SK-MEL-5 (cell line): ENCODE results near the gene INPP5A. TPM values are rescaled to one million over a fixed set of nuclear protein-coding genes. Genes with fewer than 3 reads are reported as not detected.
"Not testable (repeated sequence)": the region's sequence is repeated elsewhere in the genome, so short reads cannot be mapped to it uniquely, and the experiment has no call there.

Source experiments
- DNase-seq: peaks from one replicate; pipeline ENCODE4 v3.0.0-alpha.2; 2016; ENCODE audit warnings: low read depth, low spot score
- in situ Hi-C: cut with HindIII; loops from 2 replicates; pipeline ENCODE4 v1.10.0; 2016; ENCODE audit warnings: low sequenced_read_pairs, high pct_unique_total_duplicates, low pct_unique_long_range_greater_than_20kb
- total RNA-seq: library from RNA; depleted of rRNA; stranded (reverse); fragments of >200 nt; shearing (Covaris generic); gene quantifications from 2 replicates; pipeline ENCODE4 v1.2.3, GENCODE V29; 2014

Gene INPP5A
- total RNA-seq, 1 experiment from 2014 or later: 11.1 TPM

GRCh38 chr10:132553568-132553967, 16.0 kb downstream of the INPP5A start:
- DNase-seq, in situ Hi-C loops: not testable (repeated sequence)

GRCh38 chr10:132554053-132554990, 16.7 kb downstream of the INPP5A start:
- in situ Hi-C loops: no loop called here

GRCh38 chr10:132554991-132555647, 17.5 kb downstream of the INPP5A start:
- in situ Hi-C loops: no loop called here

More at GRCh38 chr10:132554053-132554990, 16.7 kb downstream of the INPP5A start:
- DNase-seq: no peak

GRCh38 chr10:132555648-132556575, 18.3 kb downstream of the INPP5A start:
- no peak for DNase-seq
- in situ Hi-C loops: no loop called here

More at GRCh38 chr10:132554991-132555647, 17.5 kb downstream of the INPP5A start:
- DNase-seq: no peak

GRCh38 chr10:132556994-132557441, 19.4 kb downstream of the INPP5A start:
- DNase-seq: no peak
- in situ Hi-C loops: no loop called here

- in situ Hi-C loops: no loop called here
Measured at GRCh38 chr10:132557696-132558515, 20.3 kb downstream of the INPP5A start.

GRCh38 chr10:132558516-132559413, 21.2 kb downstream of the INPP5A start:
- in situ Hi-C loops: no loop called here
- DNase-seq: no peak

More at GRCh38 chr10:132557696-132558515, 20.3 kb downstream of the INPP5A start:
- DNase-seq: no peak

- DNase-seq: no peak
- in situ Hi-C loops: no loop called here
Measured at GRCh38 chr10:132559538-132559937, 22.0 kb downstream of the INPP5A start.

GRCh38 chr10:132560241-132560731, 22.7 kb downstream of the INPP5A start:
- in situ Hi-C loops: no loop called here
- DNase-seq: no peak

GRCh38 chr10:132562177-132562915, 24.8 kb downstream of the INPP5A start:
- DNase-seq: no peak
- in situ Hi-C loops: no loop called here

- in situ Hi-C loops: no loop called here
Measured at GRCh38 chr10:132562916-132563456, 25.4 kb downstream of the INPP5A start.

GRCh38 chr10:132563485-132564248, 26.1 kb downstream of the INPP5A start:
- no peak for DNase-seq
- in situ Hi-C loops: no loop called here

More at GRCh38 chr10:132562916-132563456, 25.4 kb downstream of the INPP5A start:
- no peak for DNase-seq

GRCh38 chr10:132564249-132564605, 26.6 kb downstream of the INPP5A start:
- DNase-seq: no peak
- in situ Hi-C loops: no loop called here

- DNase-seq: no peak
Measured at GRCh38 chr10:132564690-132565089, 27.1 kb downstream of the INPP5A start.

More at GRCh38 chr10:132564690-132565089, 27.1 kb downstream of the INPP5A start:
- in situ Hi-C loops: no loop called here
